Heart right ventricle (tissue), 16 donors: ENCODE measurements around the gene DNAH3. TPM values are rescaled to one million over a fixed set of nuclear protein-coding genes. Genes with fewer than 3 reads are reported as not detected.
"Not testable (repeated sequence)": the region's sequence is repeated elsewhere in the genome, so short reads cannot be mapped to it uniquely, and the experiment has no call there.

ENCODE experiments used
- ATAC-seq, 8 donors: fragments of 200-7000 bp; cut with Tn5 transposase; one replicate each; pipeline ENCODE4 v1.9.1; 2020; ENCODE audit warnings: mild to moderate bottlenecking in 8 of 8, moderate library complexity in 8 of 8, moderate number of reproducible peaks in 1 of 8
- DNase-seq, 2 donors: peaks; one replicate each; pipeline ENCODE4 v3.0.0-alpha.2; 2020
- H3K27ac ChIP-seq, 10 donors: fragments of 200-600 bp; sonication (generic) in 2 of 10; one replicate each; pipeline versions ENCODE4 v1.5.0 to v1.8.0; 2020 to 2022; ENCODE audit warnings: mild to moderate bottlenecking in 3 of 10
- H3K27me3 ChIP-seq, 7 donors: fragments of 200-600 bp; one replicate each; pipeline ENCODE4 v1.8.0; 2021 to 2022; ENCODE audit warnings: mild to moderate bottlenecking in 2 of 7
- H3K36me3 ChIP-seq, 9 donors: fragments of 200-600 bp; sonication (generic) in 1 of 9; one replicate each; pipeline versions ENCODE4 v1.5.0 to v1.8.0; 2020 to 2022; ENCODE audit warnings: mild to moderate bottlenecking in 2 of 9
- H3K4me1 ChIP-seq, 9 donors: fragments of 200-600 bp; sonication (generic) in 1 of 9; one replicate each; pipeline versions ENCODE4 v1.5.0 to v1.8.0; 2020 to 2022; ENCODE audit warnings: mild to moderate bottlenecking in 4 of 9
- H3K4me3 ChIP-seq, 10 donors: fragments of 200-600 bp; sonication (generic) in 2 of 10; one replicate each; pipeline versions ENCODE4 v1.5.0 to v1.8.0; 2020 to 2022; ENCODE audit warnings: mild to moderate bottlenecking in 7 of 10, moderate library complexity in 2 of 10
- H3K9me3 ChIP-seq, 11 donors: fragments of 200-600 bp in 10 of 11; sonication (generic) in 2 of 11; one replicate each; pipeline versions ENCODE4 v1.5.0 to v1.8.0; 2013 to 2022; ENCODE audit warnings: mild to moderate bottlenecking in 2 of 11, control low read depth in 1 of 11, moderate library complexity in 1 of 11
- WGBS, 2 donors: extraction: QIAGEN DNeasy Blood & Tissue Kit; methylation state at CpG; one replicate each; pipeline ENCODE4 v1.1.7; 2013; ENCODE audit warnings: inconsistent platforms in 1 of 2; 5-methylcytosine and 5-hydroxymethylcytosine counted together
- intact Hi-C, 10 donors: fragments of 100-400 bp; cut with DNase I; formaldehyde crosslinking; loops; one replicate each; pipeline versions ENCODE4 v1.11.1 to v1.14.2; 2022
- polyA plus RNA-seq, 2 donors: library from polyadenylated mRNA; stranded (reverse); fragments of 200-250 nt; gene quantifications; one replicate each; pipeline ENCODE4 v1.2.3, GENCODE V29; 2013
- total RNA-seq, 10 donors: library from RNA; stranded (reverse); fragmentation: NEBNext Ultra II Directional in 3 of 10; extraction: Animal tissue kit (Norgen Biotek cat#: 25700) in 3 of 10; gene quantifications; one replicate each; pipeline versions ENCODE4 v1.2.1 to v1.2.4, GENCODE V29; 2021 to 2023
- TF ChIP-seq, protein P1 (sequence below), 9 donors: fragments of 200-600 bp; sonication (generic) in 2 of 9; IDR thresholded peaks; one replicate each; pipeline versions ENCODE4 v1.5.0 to v1.8.0; 2021 to 2022; ENCODE audit warnings: antibody characterized with exemption in 9 of 9, mild to moderate bottlenecking in 5 of 9, moderate library complexity in 1 of 9
- donor health status: Arrhythmogenic right ventricular cardiomyopathy.
- donor health status: ischemic (EF 13 %, LVEDD 7.1; RV severe dilation, severe dysfunction).
- donor health status: healthy with polysubstance abuse.
- donor health status: DM: no; HTN: yes; CAD: no.
- donor health status: DM: no; HTN: no; CAD: no.
- donor health status: ischemic (EF 25% LVEDD 6.9; RV normal size, moderate dysfunction).
- donor health status: ischemic (EF 25% LVEDD 5.7; RV mildly dilated, moderate dysfunction).
- donor health status: healthy.
- donor health status: DM: yes; HTN: yes; CAD: no.
- donor health status: Ischemic cardiomyopathy.
- donor health status: ischemic (EF 35%, LVEDD 5.7; RV mildly dilated, moderate dysfunction).
- donor health status: nonischemic (EF 11% LVEDD 7.7; RV severe dilation, severe dysfunction).
- donor health status: DM: yes; HTN: yes; CAD: no.
- donor health status: PGD.
- donor health status: ischemic (EF 29% LVEDD 5.4; RV normal size, mild dysfunction).
- donor health status: nonischemic (EF 23%, LVEDD 6.1; RV moderate dilation, normal function).

Gene DNAH3
- total and polyA plus RNA-seq, 12 donors, result 0.39 to 3.7 (median 1.0) TPM; not detected in 1

DNA sequence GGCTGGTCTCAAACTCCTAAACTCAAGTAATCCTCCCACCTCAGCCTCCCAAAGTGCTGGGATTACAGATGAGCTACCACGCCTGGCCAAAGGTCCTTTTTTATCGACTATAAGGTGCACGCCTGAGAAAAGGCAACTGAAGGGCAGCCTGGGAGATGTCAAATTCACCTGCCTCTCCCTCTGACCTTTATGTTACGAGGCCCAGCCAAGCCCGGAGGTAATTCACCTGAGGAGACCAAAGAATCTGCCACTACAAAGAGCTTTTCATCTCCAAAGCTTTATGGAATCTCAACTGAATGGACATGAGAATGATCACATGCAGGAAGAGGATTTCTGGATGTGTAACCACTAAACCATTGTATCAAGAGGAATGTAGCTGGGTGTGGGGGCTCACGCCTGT is 212.9 kb downstream of the DNAH3 start:
- TF ChIP-seq, protein P1, sequence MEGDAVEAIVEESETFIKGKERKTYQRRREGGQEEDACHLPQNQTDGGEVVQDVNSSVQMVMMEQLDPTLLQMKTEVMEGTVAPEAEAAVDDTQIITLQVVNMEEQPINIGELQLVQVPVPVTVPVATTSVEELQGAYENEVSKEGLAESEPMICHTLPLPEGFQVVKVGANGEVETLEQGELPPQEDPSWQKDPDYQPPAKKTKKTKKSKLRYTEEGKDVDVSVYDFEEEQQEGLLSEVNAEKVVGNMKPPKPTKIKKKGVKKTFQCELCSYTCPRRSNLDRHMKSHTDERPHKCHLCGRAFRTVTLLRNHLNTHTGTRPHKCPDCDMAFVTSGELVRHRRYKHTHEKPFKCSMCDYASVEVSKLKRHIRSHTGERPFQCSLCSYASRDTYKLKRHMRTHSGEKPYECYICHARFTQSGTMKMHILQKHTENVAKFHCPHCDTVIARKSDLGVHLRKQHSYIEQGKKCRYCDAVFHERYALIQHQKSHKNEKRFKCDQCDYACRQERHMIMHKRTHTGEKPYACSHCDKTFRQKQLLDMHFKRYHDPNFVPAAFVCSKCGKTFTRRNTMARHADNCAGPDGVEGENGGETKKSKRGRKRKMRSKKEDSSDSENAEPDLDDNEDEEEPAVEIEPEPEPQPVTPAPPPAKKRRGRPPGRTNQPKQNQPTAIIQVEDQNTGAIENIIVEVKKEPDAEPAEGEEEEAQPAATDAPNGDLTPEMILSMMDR (IDR thresholded peaks at IDR 0.05), result no peak
- WGBS, 2 donors, result 90% methylated on average over 6 of the region's 6 CpGs
- Histone ChIP-seq H3K27me3 (no peaks in the 10 kb centered on the region), H3K4me1 (peaks cover 0 to 4% (median 0%) of the 10 kb centered on the region in 9 donors), H3K4me3 (no peak overlapping the region), H3K36me3 (no peaks in the 10 kb centered on the region), H3K9me3 (no peaks in the 10 kb centered on the region), H3K27ac (no peak overlapping the region)
- DNase-seq (no peak), ATAC-seq (no peak)
- intact Hi-C loops, result loop anchor here in 2 of 10 donors (10.0 kb wide), 1 partner anchor 137 kb away; no protein-coding TSS in a partner anchor

DNA sequence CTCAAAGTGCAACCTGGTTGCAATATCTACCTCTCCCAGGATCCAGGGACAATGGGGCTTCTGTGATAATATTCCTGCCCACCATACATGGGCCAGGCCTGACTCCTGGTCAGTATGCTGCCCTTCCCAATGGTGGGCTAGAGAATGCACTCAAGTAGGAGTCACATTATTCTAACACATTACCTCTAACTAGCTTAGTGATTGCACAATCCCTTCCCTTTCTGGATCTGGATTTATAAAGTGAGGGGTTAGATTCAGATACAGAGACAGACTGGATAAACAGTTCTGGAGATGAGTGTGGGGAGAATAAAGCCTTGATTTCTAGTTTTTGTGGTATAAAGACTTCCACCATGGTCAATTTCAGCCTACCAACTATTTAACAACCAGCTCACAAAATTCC is 217.1 kb downstream of the DNAH3 start:
- ATAC-seq (no peak), DNase-seq (no peak)
- H3K4me1 ChIP-seq, result peaks cover 0 to 23% (median 7%) of the 10 kb centered on the region in 9 donors
- H3K4me3 ChIP-seq, result no peak overlapping the region
- no peaks in the 10 kb centered on the region for H3K27me3 ChIP-seq
- H3K36me3 ChIP-seq, result no peaks in the 10 kb centered on the region
- H3K27ac ChIP-seq, result no peak overlapping the region
- intact Hi-C loops, result loop anchor here in 2 of 10 donors (10.0 kb wide), 1 partner anchor 141 kb away; no protein-coding TSS in a partner anchor
- TF ChIP-seq, protein P1 (IDR thresholded peaks at IDR 0.05), result no peak
- H3K9me3 ChIP-seq, result no peaks in the 10 kb centered on the region

DNA sequence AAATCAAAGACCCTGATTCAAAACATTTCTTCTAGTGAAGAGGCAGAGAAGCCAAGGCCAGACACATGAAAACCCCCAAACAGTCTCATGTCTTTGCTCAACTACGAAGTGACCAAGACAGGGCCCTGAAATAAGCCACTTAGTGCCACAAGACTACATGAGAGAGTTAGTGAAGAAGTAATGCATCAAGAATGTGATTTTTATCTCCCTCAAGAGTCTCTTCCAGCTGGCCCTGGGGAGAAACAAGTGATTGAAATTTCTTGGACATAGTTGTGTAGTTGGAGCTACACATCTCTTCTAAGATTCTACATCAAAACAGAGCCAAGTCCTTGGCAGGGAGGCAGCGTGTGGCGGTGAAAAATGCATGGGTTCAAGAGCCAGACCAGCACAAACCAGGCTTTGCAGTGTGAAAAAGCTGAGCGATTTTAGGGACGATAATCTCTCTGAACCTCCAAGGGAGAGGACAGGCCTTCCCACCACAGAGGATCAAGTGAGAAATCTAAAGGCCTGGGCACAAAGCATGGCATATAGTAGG is 219.5 kb downstream of the DNAH3 start:
- DNase-seq (no peak), ATAC-seq (no peak)
- H3K4me3 ChIP-seq, result no peak overlapping the region
- no peaks in the 10 kb centered on the region for H3K27me3 ChIP-seq
- intact Hi-C loops, result loop anchor here in 2 of 10 donors (10.0 kb wide), 1 partner anchor 144 kb away; no protein-coding TSS in a partner anchor
- 82 to 87% methylated on average over 5 of the region's 5 CpGs for WGBS, 2 donors
- H3K36me3 ChIP-seq, result no peaks in the 10 kb centered on the region
- peaks cover 0 to 23% (median 7%) of the 10 kb centered on the region in 9 donors for H3K4me1 ChIP-seq
- TF ChIP-seq, protein P1 (IDR thresholded peaks at IDR 0.05), result no peak
- no peaks in the 10 kb centered on the region for H3K9me3 ChIP-seq
- H3K27ac ChIP-seq, result peak overlapping the region in 5 of 10 donors; percentile 72 to 84 (median 76)

DNA sequence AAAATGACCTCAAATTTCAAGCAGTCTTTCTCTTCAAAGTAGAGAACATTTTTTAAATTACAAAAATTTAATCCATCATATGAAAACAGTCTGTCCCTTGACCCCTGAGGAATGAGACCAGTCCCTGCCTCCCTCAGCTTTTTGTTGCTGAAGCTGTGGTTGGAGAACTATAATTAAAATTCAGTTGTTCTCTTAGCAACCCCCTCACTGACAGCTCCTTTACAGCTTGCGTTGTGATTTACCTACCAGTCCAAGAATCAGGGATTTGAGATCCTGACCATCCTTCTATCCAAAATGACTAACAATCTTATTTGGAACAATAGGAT is 220.3 kb downstream of the DNAH3 start:
- H3K27me3 ChIP-seq, result no peaks in the 10 kb centered on the region
- no peak overlapping the region for H3K4me3 ChIP-seq
- intact Hi-C loops, result loop anchor here in 2 of 10 donors (10.0 kb wide), 1 partner anchor 144 kb away; no protein-coding TSS in a partner anchor
- no peaks in the 10 kb centered on the region for H3K9me3 ChIP-seq
- H3K27ac ChIP-seq, result peak overlapping the region; percentile 36 to 84 (median 73)
- ATAC-seq, result peak in 4 of 8 donors; percentile 19 to 39 (median 30)
- peaks cover 0 to 7% (median 0%) of the 10 kb centered on the region in 9 donors for H3K36me3 ChIP-seq
- 53 to 60% methylated on average over 1 of the region's 1 CpG for WGBS, 2 donors
- peaks cover 0 to 23% (median 7%) of the 10 kb centered on the region in 9 donors for H3K4me1 ChIP-seq
- DNase-seq, result no peak
- TF ChIP-seq, protein P1 (IDR thresholded peaks at IDR 0.05), result no peak

DNA sequence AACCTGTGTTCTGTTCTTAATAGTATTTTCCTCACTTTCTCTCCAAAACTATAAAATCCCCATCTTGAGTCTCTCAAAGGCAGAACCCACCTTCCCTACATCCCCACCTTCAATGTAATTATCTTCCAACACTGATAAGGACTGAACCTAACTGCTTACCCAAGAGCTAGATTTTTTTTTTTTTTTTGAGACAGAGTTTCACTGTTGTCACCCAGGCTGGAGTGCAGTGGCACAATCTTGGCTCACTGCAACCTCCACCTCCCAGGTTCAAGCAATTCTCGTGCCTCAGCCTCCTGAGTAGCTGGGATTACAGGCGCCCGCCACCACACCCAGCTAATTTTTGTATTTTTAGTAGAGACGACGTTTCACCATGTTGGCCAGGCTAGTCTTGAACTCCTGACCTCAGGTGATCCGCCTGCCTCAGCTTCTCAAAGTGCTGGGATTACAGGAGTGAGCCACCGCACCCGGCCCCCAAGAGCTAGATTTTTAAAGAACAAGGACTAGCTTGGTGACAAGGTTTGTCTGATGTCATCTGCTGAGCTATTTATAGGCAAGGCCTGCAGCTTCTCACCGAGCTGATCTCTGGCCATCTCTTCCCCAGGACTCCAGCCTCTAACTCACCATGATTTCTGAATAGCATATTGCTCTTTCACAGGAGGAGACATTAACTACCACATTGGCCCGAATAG is 220.8 kb downstream of the DNAH3 start:
- intact Hi-C loops, result loop anchor here in 3 of 10 donors (10.0 kb wide), 2 partner anchors 145 to 155 kb away; no protein-coding TSS in a partner anchor
- not testable (repeated sequence) for H3K27me3 ChIP-seq, H3K4me3 ChIP-seq, H3K9me3 ChIP-seq
- DNase-seq (peak in 1 of 2 donors; percentile 64), ATAC-seq (peak; percentile 76 to 97 (median 92))
- WGBS, 2 donors, result 42 to 51% methylated on average over 10 of the region's 10 CpGs
- H3K27ac ChIP-seq, result peak overlapping the region; percentile 36 to 84 (median 73)
- H3K36me3 ChIP-seq, result peaks cover 0 to 12% (median 0%) of the 10 kb centered on the region in 9 donors
- peaks cover 0 to 23% (median 7%) of the 10 kb centered on the region in 9 donors for H3K4me1 ChIP-seq
